GM23248 (cell line): ENCODE data around the gene TRIM40.

Experiments used
- EZH2 ChIP-seq: fragments of 200-600 bp; sonication (generic); IDR thresholded peaks from 2 replicates; pipeline ENCODE4 v1.6.1; 2018; ENCODE audit warnings: antibody characterized with exemption, mild to moderate bottlenecking; ENCODE audit not compliant: insufficient read depth, poor library complexity, severe bottlenecking
- EZH2phosphoT487 ChIP-seq: fragments of 200-600 bp; sonication (generic); IDR thresholded peaks from 2 replicates; pipeline ENCODE4 v1.6.1; 2018; ENCODE audit warnings: antibody characterized with exemption, moderate library complexity, mild to moderate bottlenecking, low read depth; ENCODE audit not compliant: insufficient read depth

DNA sequence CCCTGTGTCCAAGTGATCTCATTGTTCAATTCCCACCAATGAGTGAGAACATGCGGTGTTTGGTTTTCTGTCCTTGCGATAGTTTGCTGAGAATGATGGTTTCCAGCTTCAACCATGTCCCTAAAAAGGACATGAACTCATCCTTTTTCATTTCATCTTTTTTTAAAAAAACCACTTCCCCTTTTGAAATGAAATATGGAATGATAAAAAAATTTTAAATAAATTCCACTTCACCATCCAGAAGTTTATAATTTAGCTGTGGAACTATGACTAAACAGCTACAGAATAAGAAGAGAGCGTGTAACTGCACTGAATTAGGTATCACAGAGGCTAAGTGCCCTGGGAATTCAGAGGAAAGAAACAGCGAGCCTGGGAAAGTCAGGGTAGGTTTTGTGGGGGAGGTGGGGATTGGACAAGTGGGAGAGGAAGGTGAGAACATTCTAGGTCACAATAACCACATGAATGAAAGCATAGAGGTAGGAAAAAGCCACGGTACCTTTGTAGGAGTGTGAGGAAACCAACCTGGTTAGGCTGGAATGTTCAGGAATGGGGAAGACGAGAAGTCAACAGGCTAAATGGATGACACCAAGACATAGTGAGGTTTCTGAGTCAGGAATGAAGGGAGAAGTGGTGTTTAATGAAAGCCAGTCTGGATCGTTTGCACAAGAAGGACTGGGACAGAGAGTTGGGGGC, 14.1 kb downstream of the TRIM40 start:
- TF ChIP-seq EZH2, result no peak
- no peak for TF ChIP-seq EZH2phosphoT487
